SK-N-SH (cell line): ENCODE results near the gene TMEM38A. TPM values are rescaled to one million over a fixed set of nuclear protein-coding genes. Genes with fewer than 3 reads are reported as not detected.

Source experiments
- CTCF ChIA-PET: fragments of 300-600, 350-600 bp; formaldehyde crosslinking; extraction: SDS; loops from one replicate; lab custom pipeline; 2021; lab: Yijun Ruan, JAX
- POLR2A ChIA-PET: fragments of 350-600 bp; sonication (Branson Sonifier 250); formaldehyde crosslinking; extraction: SDS; loops from one replicate; lab custom pipeline; 2020; ENCODE audit warnings: antibody characterized with exemption, inconsistent platforms; lab: Yijun Ruan, JAX
- DNase-seq: peaks from one replicate; pipeline ENCODE4 v3.0.0; 2012
- H2AFZ ChIP-seq: fragments of 200-600 bp; sonication (generic); 2 replicates; pipeline ENCODE4 v1.8.1; 2016; ENCODE audit warnings: antibody characterized with exemption, mild to moderate bottlenecking, low read depth
- H3F3A ChIP-seq: fragments of 200-600 bp; sonication (generic); replicated peaks from 2 replicates; pipeline ENCODE3; 2016; ENCODE audit warnings: antibody characterized with exemption, mild to moderate bottlenecking; ENCODE audit not compliant: insufficient read depth
- H3K27ac ChIP-seq, 2 experiments: fragments of 200-500 bp in 1 of 2; fragments of 200-600 bp in 1 of 2; sonication (Bioruptor generic) in 1 of 2; sonication (generic), shearing (Covaris generic) in 1 of 2; 2 replicates each; pipeline versions ENCODE4 v1.5.1 to v1.6.1; 2014 to 2016; ENCODE audit warnings: low read depth in 2 of 2, inconsistent platforms in 1 of 2, low read length in 1 of 2, mild to moderate bottlenecking in 1 of 2, mixed read lengths in 1 of 2
- H3K27me3 ChIP-seq: fragments of 200-600 bp; sonication (generic), shearing (Covaris generic); 2 replicates; pipeline ENCODE4 v1.6.1; 2016; ENCODE audit warnings: mixed run types; ENCODE audit not compliant: insufficient read depth
- H3K36me3 ChIP-seq, 2 experiments: fragments of 200-500 bp in 1 of 2; fragments of 200-600 bp in 1 of 2; sonication (Bioruptor generic) in 1 of 2; sonication (generic) in 1 of 2; replicated peaks in 1 of 2; 2 replicates each; pipeline versions ENCODE3 to v1.5.1; 2014 to 2016; ENCODE audit warnings: low read length in 1 of 2, mild to moderate bottlenecking in 1 of 2; ENCODE audit not compliant: insufficient read depth in 2 of 2, control insufficient read depth in 1 of 2
- H3K4me1 ChIP-seq, 2 experiments: fragments of 200-500 bp in 1 of 2; fragments of 200-600 bp in 1 of 2; sonication (Bioruptor generic) in 1 of 2; sonication (generic), shearing (Covaris generic) in 1 of 2; 2 replicates each; pipeline versions ENCODE4 v1.5.1 to v1.6.1; 2014 to 2016; ENCODE audit warnings: low read depth in 1 of 2, low read length in 1 of 2, mixed run types in 1 of 2; ENCODE audit not compliant: insufficient read depth in 2 of 2, control insufficient read depth in 1 of 2
- H3K4me2 ChIP-seq: fragments of 200-600 bp; sonication (generic), shearing (Covaris generic); 2 replicates; pipeline ENCODE4 v1.6.1; 2017; ENCODE audit warnings: mixed run types
- H3K4me3 ChIP-seq, 2 experiments: fragments of 200-500 bp in 1 of 2; fragments of 200-600 bp in 1 of 2; sonication (Bioruptor generic) in 1 of 2; sonication (generic), shearing (Covaris generic) in 1 of 2; 2 replicates each; pipeline versions ENCODE4 v1.5.1 to v1.8.1; 2014 to 2016; ENCODE audit warnings: low read depth in 2 of 2, inconsistent platforms in 1 of 2, low read length in 1 of 2, mild to moderate bottlenecking in 1 of 2, mixed read lengths in 1 of 2, moderate library complexity in 1 of 2
- H3K79me2 ChIP-seq: fragments of 200-600 bp; sonication (generic); 2 replicates; pipeline ENCODE4 v1.8.1; 2017; ENCODE audit warnings: mild to moderate bottlenecking; ENCODE audit not compliant: insufficient read depth
- H3K9ac ChIP-seq: fragments of 200-600 bp; sonication (generic); 2 replicates; pipeline ENCODE4 v1.6.1; 2017; ENCODE audit warnings: mixed run types
- H3K9me2 ChIP-seq: fragments of 200-600 bp; sonication (generic); 2 replicates; pipeline ENCODE4 v1.6.1; 2017; ENCODE audit warnings: mixed run types
- H3K9me3 ChIP-seq: fragments of 200-600 bp; sonication (generic); 2 replicates; pipeline ENCODE4 v1.6.1; 2017; ENCODE audit warnings: mixed run types, mild to moderate bottlenecking, moderate library complexity
- H4K20me1 ChIP-seq: fragments of 200-600 bp; sonication (generic); 2 replicates; pipeline ENCODE4 v1.6.1; 2017; ENCODE audit warnings: mild to moderate bottlenecking, mixed run types; ENCODE audit not compliant: insufficient read depth
- CHD2 ChIP-seq: fragments of 150-350 bp; IDR thresholded peaks from 2 replicates; pipeline ENCODE4 v1.6.1; 2018; ENCODE audit warnings: low read length; ENCODE audit not compliant: partially characterized antibody
- CTCF ChIP-seq: fragments of 200-600 bp; sonication (generic); IDR thresholded peaks from 2 replicates; pipeline ENCODE4 v1.6.1; 2017; ENCODE audit warnings: antibody characterized with exemption, mild to moderate bottlenecking, moderate library complexity
- ELF1 ChIP-seq: IDR thresholded peaks from 2 replicates; pipeline ENCODE4 v1.4.0; 2012
- EP300 ChIP-seq, 2 experiments: IDR thresholded peaks; 2 replicates each; pipeline versions ENCODE4 v1.4.0 to v1.6.1; 2012; ENCODE audit warnings: borderline replicate concordance in 1 of 2, low read depth in 1 of 2, low read length in 1 of 2
- EZH2phosphoT487 ChIP-seq: fragments of 200-600 bp; sonication (generic); IDR thresholded peaks from 2 replicates; pipeline ENCODE4 v1.6.1; 2017; ENCODE audit warnings: low read depth, mixed run types, mild to moderate bottlenecking, antibody characterized with exemption, moderate library complexity, borderline replicate concordance
- FOSL2 ChIP-seq: IDR thresholded peaks from 2 replicates; pipeline ENCODE4 v1.4.0; 2012; ENCODE audit warnings: low read depth, mild to moderate bottlenecking, moderate library complexity, borderline replicate concordance
- FOXJ3 ChIP-seq: sonication (generic); formaldehyde crosslinking; IDR thresholded peaks from 2 replicates; pipeline ENCODE4 v1.5.1; 2020; ENCODE audit warnings: mild to moderate bottlenecking, missing genetic modification reagents
- GABPA ChIP-seq: IDR thresholded peaks from 2 replicates; pipeline ENCODE4 v1.4.0; 2012; ENCODE audit warnings: low read depth, mild to moderate bottlenecking
- IRF3 ChIP-seq: fragments of 150-350 bp; IDR thresholded peaks from 2 replicates; pipeline ENCODE4 v1.6.1; 2016; ENCODE audit warnings: mild to moderate bottlenecking, low read depth, low read length
- MAX ChIP-seq: IDR thresholded peaks from 2 replicates; pipeline ENCODE4 v1.4.0; 2012; ENCODE audit warnings: low read depth
- MXI1 ChIP-seq: IDR thresholded peaks from 2 replicates; pipeline ENCODE4 v1.6.1; 2012; ENCODE audit warnings: mild to moderate bottlenecking, low read depth, low read length, improper control_type of control experiment
- NFIC ChIP-seq: IDR thresholded peaks from 2 replicates; pipeline ENCODE4 v1.4.0; 2012; ENCODE audit warnings: borderline replicate concordance
- POLR2AphosphoS5 ChIP-seq: IDR thresholded peaks from 2 replicates; pipeline ENCODE4 v1.6.1; 2012; ENCODE audit warnings: low read depth, low read length
- RCOR1 ChIP-seq: fragments of 150-350 bp; IDR thresholded peaks from 2 replicates; pipeline ENCODE4 v1.6.1; 2017; ENCODE audit warnings: antibody characterized with exemption, low read length
- REST ChIP-seq: IDR thresholded peaks from 2 replicates; pipeline ENCODE4 v1.6.1; 2012; ENCODE audit warnings: mild to moderate bottlenecking, low read depth, low read length, moderate library complexity
- RFX5 ChIP-seq: IDR thresholded peaks from 2 replicates; pipeline ENCODE4 v1.6.1; 2012; ENCODE audit warnings: mild to moderate bottlenecking, improper control_type of control experiment, low read length
- RXRA ChIP-seq: IDR thresholded peaks from 2 replicates; pipeline ENCODE4 v1.4.0; 2012; ENCODE audit warnings: low read depth, mild to moderate bottlenecking, borderline replicate concordance
- TCF12 ChIP-seq: IDR thresholded peaks from 2 replicates; pipeline ENCODE4 v1.4.0; 2012
- TEAD4 ChIP-seq: IDR thresholded peaks from 2 replicates; pipeline ENCODE4 v1.4.0; 2012; ENCODE audit warnings: mild to moderate bottlenecking, borderline replicate concordance; ENCODE audit not compliant: insufficient read depth
- USF2 ChIP-seq: fragments of 150-350 bp; IDR thresholded peaks from 2 replicates; pipeline ENCODE4 v1.6.1; 2017; ENCODE audit warnings: antibody characterized with exemption, low read length, low read depth, borderline replicate concordance
- WGBS: methylation state at CpG from one replicate; pipeline ENCODE4 v1.1.6; 2017; ENCODE audit warnings: low lambda C conversion rate; 5-methylcytosine and 5-hydroxymethylcytosine counted together
- polyA plus RNA-seq, 3 experiments: library from polyadenylated mRNA; depleted of rRNA; stranded (reverse); fragments of >200 nt; gene quantifications; 2 replicates each; pipeline ENCODE4 v1.2.3, GENCODE V29; 2012

TMEM38A gene
- polyA plus RNA-seq, 1 of the 3 experiments (the other 2 are of a cell fraction), result 3.3 TPM

- no peak for TF ChIP-seq RCOR1
- no peak for TF ChIP-seq CTCF
- no peak for TF ChIP-seq POLR2AphosphoS5
Observed at GRCh38 chr19:16655727-16656126, 5.2 kb upstream of the TMEM38A start (continued).

GRCh38 chr19:16657384-16657783 lies 3.6 kb upstream of the TMEM38A start:
- Histone ChIP-seq H3K9me3 (no peaks in the 10 kb centered on the region), H3K79me2 (peaks cover 72% of the 10 kb centered on the region), H2AFZ (no peak overlapping the region), H3K4me2 (no peak overlapping the region), H3F3A (no peaks in the 10 kb centered on the region), H3K9ac (no peak overlapping the region), H3K27me3 (no peaks in the 10 kb centered on the region), H3K36me3 (peaks cover 39 to 50% of the 10 kb centered on the region in 2 experiments), H3K4me1 (peaks cover 7 to 12% of the 10 kb centered on the region in 2 experiments; a peak in 3 of 4 replicates), H4K20me1 (peaks cover 37% of the 10 kb centered on the region), H3K27ac (no peak overlapping the region), H3K9me2 (no peaks in the 10 kb centered on the region), H3K4me3 (no peak overlapping the region)
- DNase-seq, result no peak
- 82% methylated on average over 5 of the region's 5 CpGs for WGBS
- CTCF ChIA-PET, result no interaction called here
- POLR2A ChIA-PET, result interaction anchor here (1.4 kb wide), 1 partner anchor 20 kb away, joined by 3 read pairs; no protein-coding TSS in a partner anchor
- TF ChIP-seq EZH2phosphoT487, result no peak
- no peak for TF ChIP-seq FOXJ3 (CRISPR knock-in tag)
- TF ChIP-seq CHD2, result no peak
- TF ChIP-seq GABPA, result no peak
- TF ChIP-seq USF2, result no peak
- no peak for TF ChIP-seq TCF12
- TF ChIP-seq RXRA, result no peak
- no peak for TF ChIP-seq RCOR1
- no peak for TF ChIP-seq ELF1
- TF ChIP-seq MAX, result no peak
- TF ChIP-seq TEAD4, result no peak
- no peak for TF ChIP-seq FOSL2
- no peak for TF ChIP-seq RFX5
- TF ChIP-seq CTCF, result no peak
- TF ChIP-seq POLR2AphosphoS5, result no peak
- TF ChIP-seq MXI1, result no peak
- TF ChIP-seq NFIC, result no peak
- no peak for TF ChIP-seq REST
- no peak for TF ChIP-seq EP300 (IDR thresholded peaks at IDR 0.05; ENCODE audit: borderline replicate concordance in 1 of 2, low read depth in 1 of 2, low read length in 1 of 2)
- TF ChIP-seq IRF3, result no peak
